ENCODE results near the gene SLC12A2.

SLC12A2 gene

DNA sequence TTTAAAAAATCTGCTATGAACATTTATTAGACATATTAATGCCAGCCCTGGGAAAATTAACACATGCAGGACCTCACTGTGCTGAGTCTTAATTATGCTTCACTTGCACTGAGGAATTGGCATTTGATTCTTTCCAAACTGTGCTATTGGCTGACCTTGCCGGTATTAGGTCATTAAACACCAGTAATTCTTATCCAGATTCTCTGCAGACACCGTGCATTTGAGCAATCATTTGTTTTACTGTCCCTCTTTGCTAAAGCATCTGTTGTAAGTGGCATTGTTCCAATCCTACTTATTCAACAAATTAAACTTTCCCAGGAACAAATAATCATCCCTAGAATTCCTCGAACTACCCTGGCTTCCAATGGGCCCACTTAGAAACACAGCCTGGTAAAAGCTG, 145.0 kb downstream of the SLC12A2 start:
- no peak for DNase-seq

- no peak for DNase-seq
These were observed 151.5 kb downstream of the SLC12A2 start for GRCh38 chr5:128234928-128235641.

DNA sequence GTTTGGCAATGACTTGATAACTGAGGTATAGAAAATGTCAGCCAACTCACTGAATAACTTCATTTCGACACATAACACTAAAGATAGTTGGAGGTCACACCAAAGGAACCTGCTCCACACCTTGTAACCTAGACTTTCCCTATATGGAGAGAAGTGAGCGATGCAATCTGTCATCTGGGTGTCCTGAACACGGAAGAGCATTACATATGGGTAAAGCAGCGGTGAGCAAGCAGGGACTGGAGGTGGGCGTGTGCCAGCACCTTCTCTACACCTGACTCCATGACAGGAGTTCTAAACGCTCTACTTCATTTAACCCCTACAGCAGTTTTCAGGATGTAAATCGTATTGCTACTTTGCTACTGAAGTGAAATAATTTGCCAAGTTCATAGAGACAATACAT, 152.8 kb downstream of the SLC12A2 start:
- no peak for DNase-seq

DNA sequence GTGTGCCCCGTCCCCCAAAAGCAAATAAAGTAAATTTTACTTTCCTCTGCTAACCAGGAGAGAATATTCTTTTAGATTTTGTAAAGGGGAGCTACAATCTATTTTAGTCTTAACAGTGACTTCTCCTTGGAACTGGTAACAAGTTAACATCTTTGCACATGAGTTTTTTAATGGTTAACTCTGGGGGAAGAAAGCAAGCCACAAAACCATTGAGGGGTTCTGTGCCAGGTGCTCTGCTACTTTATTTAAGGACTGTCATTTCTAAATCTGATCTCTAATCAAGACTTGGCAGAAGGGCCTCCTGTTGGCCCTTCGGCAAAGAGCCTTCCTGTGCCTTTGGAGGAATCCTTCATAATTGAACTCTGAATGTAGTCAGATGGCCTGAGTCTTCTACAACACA, 153.4 kb downstream of the SLC12A2 start:
- no peak for DNase-seq

GRCh38 chr5:128237546-128237945, 154.0 kb downstream of the SLC12A2 start:
- no peak for DNase-seq

Measured in activated CD8-positive, alpha-beta memory T cell treated with anti-CD3 and anti-CD28 coated beads for 24 hours (primary cell).